HT1080 (cell line): ENCODE data around the gene SLC9A4. TPM values are rescaled to one million over a fixed set of nuclear protein-coding genes. Genes with fewer than 3 reads are reported as not detected.

Experiments
- DNase-seq: peaks from one replicate; pipeline ENCODE4 v3.0.0-alpha.2; 2015; ENCODE audit warnings: low read depth
- polyA plus RNA-seq, 2 experiments: library from polyadenylated mRNA; depleted of rRNA; stranded (reverse); fragments of >200 nt; gene quantifications; 2 replicates each; pipeline ENCODE4 v1.2.3, GENCODE V29; 2015
- total RNA-seq: library from RNA; depleted of rRNA; stranded (reverse); fragments of >200 nt; shearing (Covaris generic); gene quantifications from 2 replicates; pipeline ENCODE4 v1.2.3, GENCODE V29; 2014; rRNA removed

Gene SLC9A4
- not detected in 2 replicates for total RNA-seq
- not detected in 2 replicates for polyA plus RNA-seq (2015; cell fraction: cytosol; rRNA removed)
- not detected in 2 replicates for polyA plus RNA-seq (2015; cell fraction: nucleus; rRNA removed)

DNA sequence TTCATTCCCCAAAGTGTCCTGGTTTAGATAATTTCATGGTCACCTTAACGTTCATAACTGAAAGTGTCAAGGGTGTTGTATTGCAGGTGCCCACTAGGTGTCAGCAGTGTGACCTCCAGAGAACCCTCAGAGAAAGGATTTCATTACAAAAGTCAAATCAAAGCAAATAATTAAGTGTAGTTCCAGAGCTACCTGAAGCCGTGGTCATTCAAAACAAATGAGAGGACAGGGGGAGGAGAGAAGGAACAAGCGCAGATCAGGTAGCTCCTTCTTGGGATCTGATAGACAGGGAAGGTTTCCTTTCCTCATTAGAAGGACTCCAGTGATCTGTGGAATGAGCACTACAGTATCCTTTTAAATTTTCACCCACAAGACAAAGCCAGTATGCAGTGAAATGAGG, at the start of gene SLC9A4:
Gene SLC9A4, plus strand, starts transcription at position 207 of the 400 bp plus-strand sequence. CDS start 534 bp downstream, outside the sequence.
- peak; percentile 34 for DNase-seq

GRCh38 chr2:102423368-102423767, 49.7 kb upstream of the SLC9A4 start:
- no peak for DNase-seq

GRCh38 chr2:102424754-102425153, 48.3 kb upstream of the SLC9A4 start:
- no peak for DNase-seq

DNA sequence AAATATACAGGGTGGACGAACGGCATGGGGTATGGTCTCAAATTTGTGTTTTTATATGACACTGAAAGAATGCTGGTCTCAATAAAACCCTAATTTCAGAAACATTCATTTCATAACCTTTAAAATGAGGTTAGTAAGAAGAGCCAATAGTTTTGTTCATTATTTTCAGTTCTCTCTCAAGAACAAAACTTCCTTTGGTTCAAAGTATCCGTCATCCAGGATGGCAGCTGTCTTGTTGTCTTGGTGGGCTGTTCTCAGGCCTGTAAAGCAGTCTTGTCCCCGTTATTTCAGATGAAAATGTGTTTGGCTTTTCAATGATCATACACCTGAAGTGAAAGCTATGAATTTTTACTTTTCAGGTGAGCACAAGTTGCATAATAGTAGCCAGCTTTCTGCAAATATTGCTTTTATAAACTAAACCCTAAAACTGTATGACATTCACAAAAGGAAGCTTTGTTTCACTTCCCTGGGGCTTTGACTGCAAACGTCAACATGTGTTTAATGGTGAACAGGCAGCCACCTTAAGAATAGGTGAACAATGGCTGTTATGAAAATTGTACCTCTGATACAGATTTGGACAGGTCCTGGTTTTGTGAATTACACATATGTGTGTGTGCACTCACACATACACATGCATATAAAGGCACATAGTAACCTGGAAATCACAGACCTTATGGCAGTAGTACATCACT, 47.4 kb upstream of the SLC9A4 start:
- no peak for DNase-seq

GRCh38 chr2:102427249-102427648, 45.8 kb upstream of the SLC9A4 start:
- no peak for DNase-seq

- DNase-seq: no peak
Observed at GRCh38 chr2:102428573-102428972, 44.5 kb upstream of the SLC9A4 start.

DNA sequence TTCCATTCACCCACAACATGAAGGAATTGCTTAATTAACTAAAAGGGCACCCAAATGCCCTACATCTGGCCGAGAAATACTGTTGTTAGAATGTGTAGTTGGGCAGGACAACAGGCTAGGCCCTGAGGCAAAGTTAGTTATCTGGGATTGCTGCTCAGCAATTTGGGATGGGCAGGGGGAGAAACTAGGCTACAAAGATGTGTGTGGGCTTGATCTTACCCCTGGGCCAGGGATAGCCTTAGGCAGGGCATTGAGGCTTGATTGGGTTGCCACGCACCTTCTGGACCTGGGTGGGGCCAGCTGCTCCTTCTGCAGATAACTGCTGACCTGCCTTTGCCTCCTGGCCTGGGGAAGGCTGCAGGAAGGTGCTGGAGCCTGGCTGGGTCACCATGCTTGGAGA, 40.6 kb upstream of the SLC9A4 start:
- no peak for DNase-seq

DNA sequence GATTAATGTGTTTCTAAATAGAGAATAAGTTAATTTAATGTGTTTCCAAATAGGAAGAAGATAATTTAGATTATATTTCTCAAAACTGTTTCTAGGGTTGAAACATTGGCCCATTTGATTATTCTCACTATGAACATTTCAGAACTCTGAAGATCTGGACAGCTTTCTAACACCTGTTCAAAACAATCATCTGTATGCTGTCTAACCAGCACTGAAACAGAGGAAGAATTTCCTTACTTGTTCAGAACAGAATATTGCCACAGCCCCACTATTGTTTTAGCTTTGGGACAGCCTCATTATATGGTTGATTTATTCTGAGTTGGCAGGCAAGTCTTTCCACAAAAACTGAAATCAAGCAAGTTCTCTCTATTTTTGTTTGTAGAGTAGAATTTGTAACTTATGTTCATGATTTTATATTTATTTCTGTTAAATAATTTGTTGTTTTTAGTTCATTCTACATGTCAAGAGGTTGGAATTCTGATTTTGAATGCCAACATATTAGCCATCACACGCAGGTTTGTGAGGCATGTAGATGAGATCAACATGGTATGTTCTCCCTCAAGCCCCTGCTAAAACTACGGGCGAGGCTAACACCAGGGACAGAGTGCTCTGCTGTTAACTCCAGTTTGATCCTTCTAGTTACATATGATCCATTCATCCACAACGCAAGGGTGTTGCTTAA, 38.9 kb upstream of the SLC9A4 start:
- no peak for DNase-seq

DNA sequence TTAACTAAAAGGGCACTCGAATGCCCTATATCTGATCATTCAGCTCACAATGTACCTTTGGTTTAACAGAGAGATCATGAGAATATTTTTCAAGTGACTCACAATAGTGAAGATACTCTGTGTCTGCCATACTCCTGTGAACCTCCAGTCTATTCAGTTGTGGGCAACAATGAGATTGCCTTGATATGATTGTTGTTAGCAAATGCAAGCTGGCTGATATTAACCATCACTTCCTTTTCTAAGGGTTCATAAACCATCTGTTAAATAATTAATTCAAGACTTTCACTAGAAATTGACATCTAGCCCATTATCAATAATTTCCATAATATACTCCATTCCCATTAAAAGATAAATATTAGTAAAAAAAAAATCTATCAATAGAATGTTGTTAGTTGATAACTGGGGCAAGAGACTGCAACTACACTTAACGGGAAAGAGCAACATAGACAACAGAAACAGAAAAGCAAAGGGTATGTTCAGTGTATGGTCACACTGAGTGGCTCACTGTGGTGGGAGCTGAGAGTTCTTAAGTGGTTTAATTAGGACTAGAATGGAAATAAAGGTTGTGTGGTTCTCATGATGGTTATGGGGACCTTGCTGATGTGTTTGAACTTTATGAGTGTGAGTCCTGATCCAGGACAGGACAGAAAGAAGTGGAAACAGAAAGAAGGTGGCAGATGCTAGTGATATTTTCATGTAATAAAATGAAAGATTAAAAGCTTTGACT, 38.2 kb upstream of the SLC9A4 start:
- no peak for DNase-seq

- DNase-seq: no peak
Observed at GRCh38 chr2:102435741-102436140, 37.3 kb upstream of the SLC9A4 start.

GRCh38 chr2:102436323-102436722, 36.7 kb upstream of the SLC9A4 start:
- DNase-seq: peak; percentile 27

- DNase-seq: no peak
Observed at GRCh38 chr2:102437122-102437521, 35.9 kb upstream of the SLC9A4 start.

- DNase-seq: no peak
Observed at GRCh38 chr2:102438111-102438510, 34.9 kb upstream of the SLC9A4 start.

DNA sequence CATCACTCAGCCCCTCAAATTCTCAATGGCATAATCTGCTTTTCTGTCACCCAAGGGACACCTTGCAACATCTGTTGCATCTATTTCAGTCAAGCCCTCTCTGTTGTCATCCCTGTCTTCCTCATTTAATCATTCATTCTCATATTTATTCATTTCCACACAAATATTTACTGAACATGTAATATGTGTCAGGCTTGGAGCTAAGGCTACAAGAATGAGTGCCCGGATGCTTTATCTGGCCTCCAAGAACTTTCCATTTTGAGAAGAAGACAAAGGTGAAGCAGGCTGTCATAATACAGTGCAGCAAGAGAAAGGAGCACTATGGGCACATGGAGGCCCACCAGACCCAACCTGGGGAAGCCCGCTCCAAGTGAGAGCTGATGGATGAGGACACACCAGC, 34.4 kb upstream of the SLC9A4 start:
- DNase-seq: no peak

DNA sequence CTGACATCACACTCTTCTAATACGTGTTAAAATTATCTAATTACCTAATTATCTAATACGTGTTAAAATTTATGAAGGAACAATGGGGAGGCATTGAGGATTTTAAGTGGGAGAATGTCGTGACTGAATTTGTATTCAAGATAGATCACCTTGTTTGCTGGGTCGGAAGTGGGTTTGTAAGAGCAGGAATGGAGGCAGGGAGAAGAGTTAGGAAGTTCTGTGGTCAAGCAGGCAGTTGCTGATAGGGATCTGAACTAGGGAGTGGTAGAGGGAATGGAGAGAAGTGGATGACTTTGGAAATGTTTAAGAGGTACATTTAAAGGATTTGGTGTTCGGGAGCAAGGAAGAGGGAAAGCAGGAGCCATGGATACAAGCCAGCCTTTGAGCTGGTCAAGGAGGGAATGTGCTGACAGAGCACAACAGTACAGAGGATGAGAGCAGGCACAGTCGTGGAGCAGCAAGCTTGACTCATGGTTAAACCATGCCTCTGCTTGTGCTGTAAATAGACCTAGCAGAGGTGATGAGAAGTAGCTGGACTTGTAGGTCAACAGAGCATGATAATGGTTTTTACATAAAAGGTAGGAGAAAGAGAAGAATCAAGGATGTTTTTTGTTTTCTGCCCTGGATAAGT, 33.8 kb upstream of the SLC9A4 start:
- peak; percentile 54 for DNase-seq

DNA sequence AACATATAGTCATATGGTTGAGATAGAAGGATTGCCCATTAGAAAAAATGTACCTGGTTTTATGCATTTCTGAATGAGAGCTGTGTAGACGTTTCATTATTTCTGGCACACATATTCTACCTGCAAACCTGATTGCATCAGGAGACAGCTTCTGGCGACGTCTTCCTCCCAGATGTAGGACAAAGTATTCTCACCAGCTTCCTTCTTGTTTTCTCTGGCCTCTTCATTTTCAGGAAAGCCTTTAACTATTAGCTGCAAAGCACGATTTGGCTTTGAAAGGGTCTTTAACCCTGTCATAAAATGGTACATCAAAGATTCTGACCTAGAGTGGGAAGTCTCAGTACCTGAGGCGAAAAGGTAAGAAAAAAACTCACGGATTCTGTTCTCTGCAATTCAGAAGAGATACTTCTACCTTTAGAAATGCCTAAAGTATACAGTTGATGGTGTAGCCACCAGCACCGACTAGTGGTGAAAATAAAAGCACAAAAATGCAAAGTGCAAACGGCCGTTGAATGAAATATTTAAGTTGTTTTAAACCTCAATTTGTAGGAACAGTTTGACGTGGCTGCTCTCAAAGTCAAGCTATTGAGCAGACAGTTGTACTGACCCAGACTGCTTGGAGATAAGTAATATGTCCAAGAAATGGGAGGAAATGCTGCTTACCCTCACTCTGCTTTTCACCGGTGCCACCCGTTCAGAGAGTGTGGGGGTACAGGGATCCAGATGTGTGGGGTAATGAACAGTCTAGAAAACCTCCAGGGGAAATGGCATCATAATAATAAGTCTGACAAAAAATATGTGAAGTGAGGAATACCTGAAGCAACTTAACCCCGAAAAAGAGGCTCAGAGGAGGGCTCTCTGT, 29.8 kb upstream of the SLC9A4 start:
- peak; percentile 5 for DNase-seq

GRCh38 chr2:102444233-102444632, 28.8 kb upstream of the SLC9A4 start:
- no peak for DNase-seq

- DNase-seq: no peak
Observed at GRCh38 chr2:102446936-102447335, 26.1 kb upstream of the SLC9A4 start.

- DNase-seq: peak; percentile 26
Observed at GRCh38 chr2:102449370-102449974, 23.6 kb upstream of the SLC9A4 start.

GRCh38 chr2:102451968-102452367, 21.1 kb upstream of the SLC9A4 start:
- DNase-seq: no peak
